MM.1S (cell line): ENCODE data around the gene USPL1.

Source experiments
- DNase-seq: peaks from one replicate; pipeline ENCODE4 v3.0.0-alpha.2; 2015
- H2AFZ ChIP-seq: fragments of 300-600 bp; sonication (generic); 2 replicates; pipeline ENCODE4 v1.6.0; 2016; ENCODE audit warnings: antibody characterized with exemption, low read length
- H3F3A ChIP-seq: fragments of 300-600 bp; sonication (generic); 2 replicates; pipeline ENCODE4 v1.6.1; 2016; ENCODE audit warnings: mild to moderate bottlenecking, antibody characterized with exemption, low read length, moderate library complexity, mixed read lengths; ENCODE audit not compliant: insufficient read depth
- H3K27ac ChIP-seq: fragments of 300-600 bp; sonication (generic); 2 replicates; pipeline ENCODE4 v1.5.1; 2016; ENCODE audit warnings: mild to moderate bottlenecking, low read length
- H3K27me3 ChIP-seq: fragments of 300-600 bp; sonication (generic); replicated peaks from 2 replicates; pipeline ENCODE4 v1.6.0; 2016; ENCODE audit warnings: low read length; ENCODE audit not compliant: insufficient read depth
- H3K36me3 ChIP-seq: fragments of 300-600 bp; sonication (generic); replicated peaks from 2 replicates; pipeline ENCODE4 v1.6.1; 2016; ENCODE audit warnings: mild to moderate bottlenecking, low read length, mixed read lengths; ENCODE audit not compliant: insufficient read depth
- H3K4me1 ChIP-seq: fragments of 300-600 bp; sonication (generic); 2 replicates; pipeline ENCODE4 v1.6.1; 2016; ENCODE audit warnings: low read length, mixed read lengths
- H3K4me2 ChIP-seq: fragments of 300-600 bp; sonication (generic); 2 replicates; pipeline ENCODE4 v1.6.0; 2016; ENCODE audit warnings: low read depth, low read length
- H3K4me3 ChIP-seq: fragments of 300-600 bp; sonication (generic); 2 replicates; pipeline ENCODE4 v1.5.1; 2016; ENCODE audit warnings: low read length, mixed read lengths
- H3K79me2 ChIP-seq: fragments of 300-600 bp; sonication (generic); 2 replicates; pipeline ENCODE4 v1.6.1; 2016; ENCODE audit warnings: mixed run types, low read length, mixed read lengths
- H3K9ac ChIP-seq: fragments of 300-600 bp; sonication (generic); 2 replicates; pipeline ENCODE4 v1.6.1; 2016; ENCODE audit warnings: low read length, mixed read lengths
- H3K9me2 ChIP-seq: fragments of 300-600 bp; sonication (generic); replicated peaks from 2 replicates; pipeline ENCODE4 v1.6.1; 2016; ENCODE audit warnings: mild to moderate bottlenecking, low read length, mixed read lengths; ENCODE audit not compliant: insufficient read depth
- H3K9me3 ChIP-seq: fragments of 300-600 bp; sonication (generic); replicated peaks from 2 replicates; pipeline ENCODE4 v1.6.1; 2016; ENCODE audit warnings: mild to moderate bottlenecking, low read length, mixed read lengths; ENCODE audit not compliant: insufficient read depth
- H4K20me1 ChIP-seq: fragments of 300-600 bp; sonication (generic); 2 replicates; pipeline ENCODE4 v1.6.1; 2016; ENCODE audit warnings: mild to moderate bottlenecking, low read length, moderate library complexity, mixed read lengths; ENCODE audit not compliant: insufficient read depth
- CTCF ChIP-seq: fragments of 300-600 bp; sonication (generic); IDR thresholded peaks from 2 replicates; pipeline ENCODE4 v1.5.1; 2016; ENCODE audit warnings: antibody characterized with exemption, low read length, mixed read lengths
- EZH2 ChIP-seq: fragments of 300-600 bp; sonication (generic); optimal IDR thresholded peaks from 2 replicates; pipeline ENCODE3; 2017; ENCODE audit warnings: low read depth, mild to moderate bottlenecking, antibody characterized with exemption, low read length, mixed read lengths
- EZH2phosphoT487 ChIP-seq: fragments of 300-600 bp; sonication (generic); IDR thresholded peaks from 2 replicates; pipeline ENCODE4 v1.6.1; 2018; ENCODE audit warnings: antibody characterized with exemption, low read length

The USPL1 gene

DNA sequence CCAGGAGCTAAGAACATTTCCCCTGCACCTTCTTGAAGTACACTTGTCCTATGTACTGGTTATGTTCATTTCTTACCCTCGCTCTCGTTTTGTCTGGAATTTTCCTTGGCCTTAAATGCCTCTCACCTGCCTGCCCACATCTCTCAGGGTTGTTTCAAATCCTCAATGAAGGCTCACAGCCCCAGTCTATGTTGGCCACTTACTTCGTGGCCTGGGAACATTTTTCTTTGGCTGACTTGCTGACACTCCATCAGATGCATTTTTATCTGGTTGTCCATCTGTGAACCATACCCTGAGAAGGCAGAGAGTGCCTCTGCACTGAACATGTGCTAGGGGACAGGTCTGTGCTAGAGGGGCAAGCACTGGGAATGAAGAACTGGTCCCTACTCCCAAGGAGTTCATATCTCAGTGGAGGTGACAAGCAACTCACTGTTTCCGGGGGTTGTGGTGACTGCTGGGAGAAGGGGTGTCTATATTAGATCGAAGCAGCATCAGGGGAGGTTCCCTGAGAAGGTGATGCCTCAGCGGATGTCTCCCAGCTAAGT lies 53.6 kb downstream of the USPL1 start:
- Histone ChIP-seq H3K9me2 (no peaks in the 10 kb centered on the region), H3K4me1 (no peaks in the 10 kb centered on the region), H3K27me3 (no peaks in the 10 kb centered on the region), H3K79me2 (no peaks in the 10 kb centered on the region), H3K9me3 (no peaks in the 10 kb centered on the region), H2AFZ (no peak overlapping the region), H3K4me3 (no peak overlapping the region), H3K4me2 (no peak overlapping the region), H3K9ac (no peak overlapping the region), H3K27ac (no peak overlapping the region), H4K20me1 (no peaks in the 10 kb centered on the region), H3K36me3 (no peaks in the 10 kb centered on the region), H3F3A (peaks cover 4% of the 10 kb centered on the region; the same call in 1 of the 2 replicates)
- TF ChIP-seq CTCF = no peak
- no peak for TF ChIP-seq EZH2
- no peak for TF ChIP-seq EZH2phosphoT487
- DNase-seq = no peak

DNA sequence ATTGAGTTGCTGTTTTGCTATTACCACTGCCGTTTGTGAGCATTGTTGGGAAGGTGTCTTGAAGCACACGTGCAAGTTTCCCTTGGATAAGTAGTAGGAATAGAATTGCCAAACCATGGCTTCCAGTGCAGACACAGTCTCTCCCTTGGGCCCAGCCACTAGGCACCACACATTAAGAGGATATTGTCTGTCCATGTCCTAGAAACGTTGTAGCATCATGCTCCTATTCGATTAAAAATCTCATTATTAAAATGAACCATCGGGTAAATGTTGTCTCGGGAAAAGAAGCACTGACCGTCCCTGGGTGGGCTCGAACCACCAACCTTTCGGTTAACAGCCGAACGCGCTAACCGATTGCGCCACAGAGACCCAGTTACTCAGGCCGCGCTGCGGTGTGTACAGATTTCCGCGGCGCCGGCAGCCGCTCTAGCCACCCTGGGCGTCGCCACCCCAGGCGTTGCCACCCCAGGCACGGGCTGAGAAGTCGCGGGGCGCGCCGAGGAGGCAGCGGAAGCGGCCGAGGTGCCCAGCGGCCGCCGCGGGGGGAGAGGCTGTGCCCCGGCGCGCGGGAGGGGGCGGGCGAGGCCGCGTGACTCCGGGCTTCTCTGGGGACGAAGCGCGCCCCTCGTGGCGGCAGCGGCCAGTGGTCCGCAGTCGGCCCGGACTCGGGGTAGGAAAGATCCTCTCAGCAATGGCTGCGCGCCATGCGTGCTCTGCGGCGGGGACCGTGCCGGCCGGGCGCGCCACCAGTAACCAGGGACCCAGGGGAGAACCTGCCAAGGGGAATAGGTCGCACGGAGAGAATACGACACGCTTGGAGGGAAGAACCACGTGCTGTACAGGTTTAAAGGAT lies 56.2 kb downstream of the USPL1 start:
- H3K9me2 ChIP-seq = no peaks in the 10 kb centered on the region
- peak overlapping the region; percentile 33; the same call in 1 of the 2 replicates for H3K9ac ChIP-seq
- no peak for TF ChIP-seq EZH2phosphoT487
- peak; percentile 45 for TF ChIP-seq CTCF
- no peak for TF ChIP-seq EZH2
- no peaks in the 10 kb centered on the region for H3K79me2 ChIP-seq
- H3K36me3 ChIP-seq = no peaks in the 10 kb centered on the region
- H3K4me3 ChIP-seq = peak overlapping the region; percentile 50; the same call in 1 of the 2 replicates
- no peaks in the 10 kb centered on the region for H4K20me1 ChIP-seq
- H3K27ac ChIP-seq = peak overlapping the region; percentile 13; the same call in 1 of the 2 replicates
- H3K9me3 ChIP-seq = no peaks in the 10 kb centered on the region
- H2AFZ ChIP-seq = peak overlapping the region; percentile 58; the same call in 1 of the 2 replicates
- H3K27me3 ChIP-seq = no peaks in the 10 kb centered on the region
- H3K4me1 ChIP-seq = no peaks in the 10 kb centered on the region
- peak overlapping the region; percentile 78 for H3K4me2 ChIP-seq
- peak; percentile 89 for DNase-seq
- H3F3A ChIP-seq = peaks cover 4% of the 10 kb centered on the region; the same call in 1 of the 2 replicates

DNA sequence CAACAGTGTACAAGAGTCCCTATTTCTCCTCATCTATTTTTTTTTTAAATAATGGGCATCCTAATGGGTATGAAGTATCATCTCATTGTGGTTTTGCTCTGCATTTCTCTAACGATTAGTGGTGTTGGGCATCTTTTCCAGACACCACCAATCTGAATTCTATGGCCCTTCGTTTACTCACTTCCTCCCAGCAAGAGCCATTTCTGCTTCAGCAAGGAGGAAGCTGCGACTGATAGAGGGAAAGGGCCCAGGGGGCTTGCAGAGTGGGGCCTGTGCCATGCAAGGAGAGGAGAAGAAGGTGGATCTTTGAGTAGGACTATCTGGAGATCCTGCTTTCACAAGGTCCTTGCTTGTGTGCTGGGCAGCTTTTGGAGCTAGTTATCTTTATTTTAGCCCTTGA lies 58.0 kb downstream of the USPL1 start:
- H3K36me3 ChIP-seq = no peaks in the 10 kb centered on the region

More for the DNA sequence above, 58.0 kb downstream of the USPL1 start:
- DNase-seq = no peak
- no peak overlapping the region for H3K4me3 ChIP-seq
- H3K79me2 ChIP-seq = no peaks in the 10 kb centered on the region
- TF ChIP-seq EZH2 = no peak
- no peak for TF ChIP-seq CTCF
- TF ChIP-seq EZH2phosphoT487 = no peak
- no peak overlapping the region for H2AFZ ChIP-seq
- H3K4me2 ChIP-seq = no peak overlapping the region
- no peaks in the 10 kb centered on the region for H3K4me1 ChIP-seq
- no peaks in the 10 kb centered on the region for H3K27me3 ChIP-seq
- H3K9me2 ChIP-seq = no peaks in the 10 kb centered on the region
- H3K27ac ChIP-seq = no peak overlapping the region
- no peaks in the 10 kb centered on the region for H3K9me3 ChIP-seq
- no peaks in the 10 kb centered on the region for H4K20me1 ChIP-seq
- peaks cover 4% of the 10 kb centered on the region; the same call in 1 of the 2 replicates for H3F3A ChIP-seq
- no peak overlapping the region for H3K9ac ChIP-seq
